Coronary artery (tissue), 2 donors: ENCODE measurements around the gene CIDEB.

ENCODE experiments used
- DNase-seq: peaks from one replicate; pipeline ENCODE4 v3.0.0-alpha.2; 2017; ENCODE audit warnings: low spot score
- H3K27ac ChIP-seq, 2 donors: fragments of 200-600 bp; sonication (generic); one replicate each; pipeline ENCODE4 v1.5.1; 2016 to 2019
- H3K4me3 ChIP-seq: fragments of 200-600 bp; sonication (generic); 2 replicates; pipeline ENCODE4 v1.5.1; 2016; ENCODE audit warnings: mild to moderate bottlenecking, moderate library complexity
- TF ChIP-seq, protein P1 (sequence below): fragments of 200-600 bp; sonication (generic); IDR thresholded peaks from one replicate; pipeline ENCODE4 v1.5.1; 2019; ENCODE audit warnings: antibody characterized with exemption

The CIDEB gene

DNA sequence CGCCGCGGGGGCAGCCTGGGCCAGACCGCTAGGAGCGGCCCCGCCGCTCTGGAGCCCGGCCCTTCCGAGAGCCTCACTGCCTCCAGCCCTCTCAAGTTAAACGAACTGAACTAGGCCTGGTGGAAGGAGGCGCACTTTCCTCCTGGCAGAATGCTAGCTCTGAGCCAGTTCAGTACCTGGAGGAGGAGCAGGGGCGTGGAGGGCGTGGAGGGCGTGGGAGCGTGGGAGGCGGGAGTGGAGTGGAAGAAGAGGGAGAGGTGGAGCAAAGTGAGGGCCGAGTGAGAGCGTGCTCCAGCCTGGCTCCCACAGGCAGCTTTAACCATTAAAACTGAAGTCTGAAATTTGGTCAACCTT lies 8.8 kb upstream of the CIDEB start:
- TF ChIP-seq, protein P1, sequence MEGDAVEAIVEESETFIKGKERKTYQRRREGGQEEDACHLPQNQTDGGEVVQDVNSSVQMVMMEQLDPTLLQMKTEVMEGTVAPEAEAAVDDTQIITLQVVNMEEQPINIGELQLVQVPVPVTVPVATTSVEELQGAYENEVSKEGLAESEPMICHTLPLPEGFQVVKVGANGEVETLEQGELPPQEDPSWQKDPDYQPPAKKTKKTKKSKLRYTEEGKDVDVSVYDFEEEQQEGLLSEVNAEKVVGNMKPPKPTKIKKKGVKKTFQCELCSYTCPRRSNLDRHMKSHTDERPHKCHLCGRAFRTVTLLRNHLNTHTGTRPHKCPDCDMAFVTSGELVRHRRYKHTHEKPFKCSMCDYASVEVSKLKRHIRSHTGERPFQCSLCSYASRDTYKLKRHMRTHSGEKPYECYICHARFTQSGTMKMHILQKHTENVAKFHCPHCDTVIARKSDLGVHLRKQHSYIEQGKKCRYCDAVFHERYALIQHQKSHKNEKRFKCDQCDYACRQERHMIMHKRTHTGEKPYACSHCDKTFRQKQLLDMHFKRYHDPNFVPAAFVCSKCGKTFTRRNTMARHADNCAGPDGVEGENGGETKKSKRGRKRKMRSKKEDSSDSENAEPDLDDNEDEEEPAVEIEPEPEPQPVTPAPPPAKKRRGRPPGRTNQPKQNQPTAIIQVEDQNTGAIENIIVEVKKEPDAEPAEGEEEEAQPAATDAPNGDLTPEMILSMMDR: no peak
- no peak for DNase-seq
- Histone ChIP-seq H3K27ac (peak overlapping the region in 1 of 2 donors; percentile 65), H3K4me3 (peak overlapping the region; percentile 45)

DNA sequence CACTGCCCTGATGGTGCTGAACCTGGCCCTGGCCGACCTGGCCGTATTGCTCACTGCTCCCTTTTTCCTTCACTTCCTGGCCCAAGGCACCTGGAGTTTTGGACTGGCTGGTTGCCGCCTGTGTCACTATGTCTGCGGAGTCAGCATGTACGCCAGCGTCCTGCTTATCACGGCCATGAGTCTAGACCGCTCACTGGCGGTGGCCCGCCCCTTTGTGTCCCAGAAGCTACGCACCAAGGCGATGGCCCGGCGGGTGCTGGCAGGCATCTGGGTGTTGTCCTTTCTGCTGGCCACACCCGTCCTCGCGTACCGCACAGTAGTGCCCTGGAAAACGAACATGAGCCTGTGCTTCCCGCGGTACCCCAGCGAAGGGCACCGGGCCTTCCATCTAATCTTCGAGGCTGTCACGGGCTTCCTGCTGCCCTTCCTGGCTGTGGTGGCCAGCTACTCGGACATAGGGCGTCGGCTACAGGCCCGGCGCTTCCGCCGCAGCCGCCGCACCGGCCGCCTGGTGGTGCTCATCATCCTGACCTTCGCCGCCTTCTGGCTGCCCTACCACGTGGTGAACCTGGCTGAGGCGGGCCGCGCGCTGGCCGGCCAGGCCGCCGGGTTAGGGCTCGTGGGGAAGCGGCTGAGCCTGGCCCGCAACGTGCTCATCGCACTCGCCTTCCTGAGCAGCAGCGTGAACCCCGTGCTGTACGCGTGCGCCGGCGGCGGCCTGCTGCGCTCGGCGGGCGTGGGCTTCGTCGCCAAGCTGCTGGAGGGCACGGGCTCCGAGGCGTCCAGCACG lies 8.2 kb upstream of the CIDEB start:
- Histone ChIP-seq H3K4me3 (peak overlapping the region; percentile 45), H3K27ac (peak overlapping the region in 1 of 2 donors; percentile 65)
- no peak for DNase-seq
- TF ChIP-seq, protein P1: no peak

DNA sequence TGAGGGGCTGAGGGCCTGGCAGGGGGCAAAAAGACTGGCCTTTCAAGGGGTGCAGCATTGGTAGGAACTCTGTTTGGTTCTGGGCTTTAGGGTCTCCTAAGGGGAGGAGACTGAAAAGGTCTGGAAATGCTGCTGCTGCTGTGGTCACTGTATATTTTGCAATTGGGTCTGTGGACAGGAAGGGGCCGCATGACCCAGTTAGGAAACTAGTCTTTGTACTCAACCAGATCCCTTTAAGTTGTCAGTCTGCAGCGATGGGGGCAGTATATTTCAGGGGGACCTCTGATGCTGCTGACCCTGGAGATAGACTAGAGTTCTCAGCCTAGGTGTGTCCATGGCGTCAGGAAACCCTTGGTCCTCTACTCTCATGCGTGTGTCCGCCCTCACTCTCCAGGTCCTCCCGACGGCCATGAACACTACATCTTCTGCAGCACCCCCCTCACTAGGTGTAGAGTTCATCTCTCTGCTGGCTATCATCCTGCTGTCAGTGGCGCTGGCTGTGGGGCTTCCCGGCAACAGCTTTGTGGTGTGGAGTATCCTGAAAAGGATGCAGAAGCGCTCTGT lies 7.5 kb upstream of the CIDEB start:
- Histone ChIP-seq H3K27ac (peak overlapping the region in 1 of 2 donors; percentile 65), H3K4me3 (no peak overlapping the region)
- DNase-seq: no peak
- TF ChIP-seq, protein P1: no peak

DNA sequence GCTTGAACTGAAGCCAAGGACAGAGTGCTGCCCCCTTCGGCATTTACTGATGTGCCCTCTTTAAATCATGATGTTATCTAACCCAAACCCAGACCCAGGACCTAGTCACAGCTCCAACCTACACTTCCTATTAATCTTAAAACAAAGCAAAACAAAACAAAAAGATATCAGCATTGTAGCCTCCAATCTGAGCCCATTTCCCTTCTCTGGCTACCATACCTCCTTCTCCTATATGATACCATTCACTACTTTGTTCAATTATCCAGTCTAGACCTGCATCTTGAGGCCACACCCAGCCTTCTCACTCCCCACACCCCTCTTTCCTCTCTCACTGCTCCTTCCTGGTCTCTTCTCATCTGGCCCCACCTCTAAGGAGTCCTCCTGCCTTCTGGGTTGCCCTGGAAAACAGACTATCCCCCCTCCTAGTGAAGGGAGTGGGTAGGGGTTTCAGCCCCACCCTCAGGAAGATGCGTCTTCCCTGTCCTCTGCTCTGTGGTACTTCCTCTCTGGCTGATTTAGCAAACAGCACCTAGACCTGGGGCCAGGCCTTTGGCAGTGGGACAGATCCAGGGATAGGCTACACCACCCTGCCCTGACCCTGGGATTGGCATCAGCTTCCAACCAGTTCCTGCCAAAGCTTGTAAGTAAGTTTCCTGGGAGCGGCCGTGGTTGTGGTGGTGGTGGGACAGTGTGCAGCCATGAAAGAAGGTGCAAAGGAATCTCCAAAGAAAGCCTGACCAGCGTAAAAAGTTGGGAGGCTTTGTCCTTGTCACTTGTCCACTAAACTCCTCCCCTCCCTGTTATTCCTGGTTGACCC lies 6.8 kb upstream of the CIDEB start:
- peak overlapping the region in 1 of 2 donors; percentile 65 for H3K27ac ChIP-seq
- no peak overlapping the region for H3K4me3 ChIP-seq

DNA sequence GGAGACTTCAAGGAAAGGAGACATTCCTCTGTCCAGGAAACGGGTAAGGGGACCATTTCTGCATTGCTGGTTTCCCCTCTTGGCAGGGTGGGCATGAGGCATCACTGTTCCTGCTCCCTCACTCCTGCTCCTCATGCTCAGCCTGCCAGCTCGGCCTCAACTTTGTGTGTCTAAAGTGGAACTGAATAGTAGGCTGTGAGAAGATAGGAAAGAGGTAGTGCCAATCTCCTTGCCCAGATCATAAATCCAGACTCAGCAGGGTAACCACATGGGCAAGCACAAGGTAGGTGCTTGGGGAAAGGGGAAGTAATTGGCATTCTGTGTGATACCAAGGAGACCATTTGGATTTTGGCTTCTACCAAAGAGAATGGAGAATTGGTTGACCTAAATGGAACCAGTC lies 6.1 kb upstream of the CIDEB start:
- peak overlapping the region in 1 of 2 donors; percentile 65 for H3K27ac ChIP-seq

More for the DNA sequence above, 6.8 kb upstream of the CIDEB start:
- no peak for DNase-seq
- TF ChIP-seq, protein P1: no peak

DNA sequence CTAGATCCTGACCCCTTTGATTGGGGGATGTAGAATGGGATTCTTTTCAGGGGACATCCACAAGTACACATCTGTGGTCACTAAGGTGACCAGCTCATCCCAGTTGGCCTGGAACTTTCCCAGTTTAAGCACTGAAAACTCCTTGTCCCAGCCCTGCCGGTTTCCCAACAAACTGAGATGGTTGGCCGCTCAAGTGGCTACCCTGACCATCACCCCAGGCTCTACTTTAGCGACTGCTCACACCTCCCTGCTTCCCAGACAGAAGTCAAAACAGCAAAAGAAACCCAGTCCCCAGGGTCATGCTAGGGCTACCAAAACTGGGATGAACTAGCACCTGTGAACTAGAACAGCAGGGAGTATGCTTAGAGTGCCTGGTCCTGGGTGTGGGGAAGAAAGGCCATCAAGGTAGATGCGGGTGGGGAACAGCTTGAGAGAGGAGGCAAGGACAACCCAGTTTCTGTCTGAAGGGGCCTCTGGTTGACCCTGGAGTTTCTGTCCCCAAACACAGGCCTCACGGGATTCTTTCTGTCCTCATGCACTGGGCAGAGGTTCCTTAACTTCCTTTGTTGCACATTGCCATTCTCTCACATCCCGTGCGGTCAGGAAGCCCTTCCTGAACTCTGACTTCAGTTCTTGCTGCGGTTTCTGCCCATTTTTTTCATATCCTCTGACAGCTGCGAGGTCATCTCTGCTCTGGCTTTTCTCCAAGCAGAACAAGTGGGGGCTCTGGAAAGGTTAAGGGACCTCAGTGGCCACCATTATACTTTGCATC lies 5.1 kb upstream of the CIDEB start:
- Histone ChIP-seq H3K27ac (peak overlapping the region in 1 of 2 donors; percentile 88), H3K4me3 (peak overlapping the region; percentile 84)
- TF ChIP-seq, protein P1: no peak
- DNase-seq: no peak

More for the DNA sequence above, 6.1 kb upstream of the CIDEB start:
- no peak for DNase-seq
- TF ChIP-seq, protein P1: no peak
- H3K4me3 ChIP-seq: no peak overlapping the region
